Measurements from ENCODE around the gene MYO1C.
"Not testable (repeated sequence)": the region's sequence is repeated elsewhere in the genome, so short reads cannot be mapped to it uniquely, and the experiment has no call there.

Gene MYO1C

GRCh38 chr17:1464186-1464585 lies 28.3 kb downstream of the MYO1C start:
- no peak for DNase-seq (ENCODE audit: low spot score)

- peak; percentile 56 for DNase-seq (ENCODE audit: low spot score)
Observed at GRCh38 chr17:1462164-1463112, 30.0 kb downstream of the MYO1C start.

- DNase-seq (ENCODE audit: low spot score): no peak
Observed at GRCh38 chr17:1461198-1461944, 31.1 kb downstream of the MYO1C start.

GRCh38 chr17:1460233-1460632 lies 32.3 kb downstream of the MYO1C start:
- DNase-seq (ENCODE audit: low spot score): no peak

- peak; percentile 98 for DNase-seq (ENCODE audit: low spot score)
Observed at GRCh38 chr17:1455797-1456599, 36.5 kb downstream of the MYO1C start, which contains the start of gene CRK. Gene CRK (minus strand): TSS chr17:1456232. CDS start chr17:1456117, 115 bp downstream.

- DNase-seq (ENCODE audit: low spot score): peak; percentile 67
Observed at GRCh38 chr17:1455291-1455796, 37.1 kb downstream of the MYO1C start.

GRCh38 chr17:1454541-1454940 lies 37.9 kb downstream of the MYO1C start:
- DNase-seq (ENCODE audit: low spot score): no peak

- DNase-seq (ENCODE audit: low spot score): not testable (repeated sequence)
Observed at GRCh38 chr17:1453694-1454093, 38.8 kb downstream of the MYO1C start.

GRCh38 chr17:1452836-1453235 lies 39.6 kb downstream of the MYO1C start:
- DNase-seq (ENCODE audit: low spot score): no peak

GRCh38 chr17:1450261-1450660 lies 42.2 kb downstream of the MYO1C start:
- not testable (repeated sequence) for DNase-seq (ENCODE audit: low spot score)

GRCh38 chr17:1449412-1449967 lies 43.0 kb downstream of the MYO1C start:
- DNase-seq (ENCODE audit: low spot score): no peak

GRCh38 chr17:1447052-1447451 lies 45.4 kb downstream of the MYO1C start:
- no peak for DNase-seq (ENCODE audit: low spot score)

GRCh38 chr17:1446201-1446600 lies 46.3 kb downstream of the MYO1C start:
- DNase-seq (ENCODE audit: low spot score): no peak

GRCh38 chr17:1445695-1446094 lies 46.8 kb downstream of the MYO1C start:
- not testable (repeated sequence) for DNase-seq (ENCODE audit: low spot score)

GRCh38 chr17:1442721-1443120 lies 49.8 kb downstream of the MYO1C start:
- DNase-seq (ENCODE audit: low spot score): not testable (repeated sequence)

GRCh38 chr17:1442187-1442586 lies 50.3 kb downstream of the MYO1C start:
- no peak for DNase-seq (ENCODE audit: low spot score)

GRCh38 chr17:1440921-1441320 lies 51.6 kb downstream of the MYO1C start:
- DNase-seq (ENCODE audit: low spot score): no peak

GRCh38 chr17:1438593-1439083 lies 53.8 kb downstream of the MYO1C start:
- no peak for DNase-seq (ENCODE audit: low spot score)

- DNase-seq (ENCODE audit: low spot score): no peak
Observed at GRCh38 chr17:1435326-1435725, 57.2 kb downstream of the MYO1C start.

GRCh38 chr17:1434150-1434549 lies 58.3 kb downstream of the MYO1C start:
- no peak for DNase-seq (ENCODE audit: low spot score)

GRCh38 chr17:1431631-1432104 lies 60.8 kb downstream of the MYO1C start:
- no peak for DNase-seq (ENCODE audit: low spot score)
